NT2/D1 (cell line): ENCODE results near the gene PM20D2.

ENCODE experiments used
- SUZ12 ChIP-seq: IDR thresholded peaks from 2 replicates; pipeline ENCODE4 v1.6.1; 2011; ENCODE audit not compliant: insufficient read length, insufficient read depth; ENCODE audit errors: extremely low read depth
- YY1 ChIP-seq: IDR thresholded peaks from 2 replicates; pipeline ENCODE4 v1.6.1; 2011; ENCODE audit not compliant: insufficient read length, insufficient read depth
- ZNF274 ChIP-seq: IDR thresholded peaks from 2 replicates; pipeline ENCODE4 v1.6.1; 2011; ENCODE audit warnings: mild to moderate bottlenecking, low read depth, low read length

DNA sequence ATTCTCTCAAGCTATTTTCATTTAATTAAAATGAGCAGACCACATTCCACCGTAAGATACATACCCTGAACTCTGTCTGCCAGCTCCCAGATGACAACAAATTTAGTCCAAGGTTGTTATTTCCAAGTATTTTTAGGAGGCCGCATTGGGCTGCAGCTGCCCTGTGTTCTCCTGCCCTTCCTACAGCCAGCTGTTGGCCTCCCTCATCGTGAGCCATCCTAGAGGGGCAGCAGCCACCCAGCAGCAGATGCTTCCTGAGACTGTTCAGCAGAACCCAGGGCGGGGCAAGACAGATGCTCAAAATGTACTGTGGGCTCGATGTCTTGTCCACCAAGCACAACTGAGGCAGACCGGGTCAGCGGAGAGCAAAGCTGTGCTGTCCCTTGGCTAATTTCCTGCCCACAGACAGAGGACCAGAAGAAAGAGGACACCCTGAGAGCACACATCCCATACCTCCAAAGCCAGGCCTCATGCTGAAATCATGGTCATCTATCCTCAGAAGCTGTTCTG lies 54.9 kb downstream of the PM20D2 start:
- no peak for TF ChIP-seq ZNF274
- TF ChIP-seq YY1: no peak
- TF ChIP-seq SUZ12: no peak
